ENCODE data around the gene FSCN2.
"Not testable (repeated sequence)": the region's sequence is repeated elsewhere in the genome, so short reads cannot be mapped to it uniquely, and the experiment has no call there.

Gene FSCN2

GRCh38 chr17:81582749-81583148 lies 54.6 kb downstream of the FSCN2 start:
- in situ Hi-C loops (cut with MboI; ENCODE audit: low sequenced_read_pairs, unreplicated experiment): no loop called here

GRCh38 chr17:81583589-81584342 lies 55.6 kb downstream of the FSCN2 start:
- no peak for TF ChIP-seq CTCF (IDR thresholded peaks at IDR 0.05; ENCODE audit: borderline replicate concordance, control extremely low read depth, extremely low read depth, insufficient read depth, missing control alignments)
- no peak for DNase-seq (ENCODE audit: low spot score)
- in situ Hi-C loops (cut with MboI; ENCODE audit: low sequenced_read_pairs, unreplicated experiment): no loop called here

More at GRCh38 chr17:81582749-81583148, 54.6 kb downstream of the FSCN2 start:
- DNase-seq (ENCODE audit: low spot score): no peak
- TF ChIP-seq CTCF (IDR thresholded peaks at IDR 0.05; ENCODE audit: borderline replicate concordance, control extremely low read depth, extremely low read depth, insufficient read depth, missing control alignments): no peak

- DNase-seq (ENCODE audit: low spot score); in situ Hi-C loops (cut with MboI; ENCODE audit: low sequenced_read_pairs, unreplicated experiment): not testable (repeated sequence)
Measured at GRCh38 chr17:81584771-81585170, 56.6 kb downstream of the FSCN2 start.

- no peak for DNase-seq (ENCODE audit: low spot score)
- in situ Hi-C loops (cut with MboI; ENCODE audit: low sequenced_read_pairs, unreplicated experiment): no loop called here
- no peak for TF ChIP-seq CTCF (IDR thresholded peaks at IDR 0.05; ENCODE audit: borderline replicate concordance, control extremely low read depth, extremely low read depth, insufficient read depth, missing control alignments)
Measured at GRCh38 chr17:81586096-81586495, 57.9 kb downstream of the FSCN2 start.
